NCI-H2081 treated with DMSO at 0.1 percent for 48 hours (cell line): ENCODE results near the gene KLHDC9.
"Not testable (repeated sequence)": the region's sequence is repeated elsewhere in the genome, so short reads cannot be mapped to it uniquely, and the experiment has no call there.

Experiments
- DNase-seq: peaks from one replicate; lab custom pipeline; 2025; lab: John Stamatoyannopoulos, UW

KLHDC9 gene

GRCh38 chr1:161098210-161099068, at the start of gene KLHDC9:
Gene KLHDC9 (plus strand): TSS chr1:161098361. CDS start chr1:161098536, 175 bp downstream.
- DNase-seq: peak; percentile 67

DNA sequence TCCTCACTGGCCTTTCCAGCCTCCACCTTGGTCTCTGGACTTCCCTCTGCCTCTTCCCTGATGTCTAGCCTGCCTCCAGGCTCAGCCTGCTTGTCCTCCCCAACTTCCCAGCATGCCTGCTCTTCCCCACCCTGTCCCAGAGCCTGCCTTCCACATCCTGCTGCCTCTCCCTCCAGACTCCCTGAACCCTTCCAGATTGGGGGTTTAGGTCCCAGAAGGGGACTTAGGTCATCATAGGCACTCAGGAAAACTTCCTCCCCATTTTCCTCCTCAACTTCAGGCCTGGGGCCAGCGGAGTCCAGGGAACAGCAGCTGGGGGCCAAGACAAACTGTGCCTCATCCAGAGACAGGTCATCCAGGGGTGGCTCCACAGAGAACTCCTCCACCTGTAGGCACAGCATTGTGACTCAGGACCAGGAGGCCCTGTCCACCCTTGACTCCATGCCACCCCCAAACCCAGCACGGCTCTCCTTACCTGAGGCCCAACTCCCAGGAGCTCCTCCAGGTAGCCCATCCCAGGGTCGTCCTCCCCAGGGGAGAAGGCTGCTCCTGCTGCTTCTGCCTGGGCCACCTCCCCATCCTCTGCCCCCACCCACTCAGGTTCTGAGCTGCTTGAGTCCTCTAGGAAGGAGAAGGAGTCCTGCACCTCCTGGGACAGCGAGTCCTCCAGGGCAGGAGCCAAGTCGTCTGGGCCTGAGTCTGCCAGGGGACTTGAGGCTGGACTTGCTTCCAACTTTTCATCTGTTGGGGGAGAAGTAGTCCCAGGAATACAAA, 49.0 kb upstream of the KLHDC9 start:
- no peak for DNase-seq

DNA sequence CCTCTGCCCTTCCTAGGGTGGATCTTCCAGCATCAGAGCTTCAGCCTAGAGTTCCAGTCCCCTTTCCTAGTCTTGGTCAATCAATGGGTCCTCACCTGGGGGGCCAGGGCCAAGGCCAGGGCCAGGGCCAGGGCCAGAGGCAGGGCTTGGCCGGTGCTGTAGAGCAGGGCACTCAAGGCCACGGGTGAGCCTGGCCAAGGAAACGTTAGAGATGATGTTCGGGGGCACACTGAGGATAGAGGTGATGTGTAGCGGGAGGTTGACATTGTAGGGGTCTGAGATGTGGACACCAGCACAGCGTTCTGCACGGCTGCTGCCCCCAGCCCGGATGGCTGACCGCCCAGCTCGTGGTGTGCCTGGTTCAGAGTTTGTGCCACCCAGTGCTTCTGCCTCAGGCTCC, 46.9 kb upstream of the KLHDC9 start:
- DNase-seq: no peak

- no peak for DNase-seq
Measured at GRCh38 chr1:161052899-161053298, 45.3 kb upstream of the KLHDC9 start.

DNA sequence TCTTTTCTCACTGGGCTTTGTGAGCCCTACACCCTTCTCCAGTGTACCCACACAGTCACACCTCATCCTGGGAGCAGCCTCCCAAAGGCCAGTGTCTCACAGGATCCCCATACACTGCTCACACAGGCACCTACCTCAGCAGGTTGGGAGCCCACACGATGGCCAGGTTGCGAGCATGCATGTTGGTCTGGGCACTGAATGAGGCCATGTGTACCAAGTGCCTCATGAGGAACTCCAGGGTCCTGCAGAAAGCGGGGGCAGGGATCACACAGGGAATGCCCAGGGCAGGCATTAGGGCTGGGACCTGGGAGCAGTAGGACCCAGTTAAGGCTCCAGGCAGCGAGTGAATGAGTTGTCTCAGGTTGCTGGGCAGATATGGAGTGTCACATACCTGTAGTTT, 43.9 kb upstream of the KLHDC9 start:
- DNase-seq: no peak

- no peak for DNase-seq
Measured at GRCh38 chr1:161054805-161055204, 43.4 kb upstream of the KLHDC9 start.

GRCh38 chr1:161059293-161059692, 38.9 kb upstream of the KLHDC9 start:
- DNase-seq: no peak

DNA sequence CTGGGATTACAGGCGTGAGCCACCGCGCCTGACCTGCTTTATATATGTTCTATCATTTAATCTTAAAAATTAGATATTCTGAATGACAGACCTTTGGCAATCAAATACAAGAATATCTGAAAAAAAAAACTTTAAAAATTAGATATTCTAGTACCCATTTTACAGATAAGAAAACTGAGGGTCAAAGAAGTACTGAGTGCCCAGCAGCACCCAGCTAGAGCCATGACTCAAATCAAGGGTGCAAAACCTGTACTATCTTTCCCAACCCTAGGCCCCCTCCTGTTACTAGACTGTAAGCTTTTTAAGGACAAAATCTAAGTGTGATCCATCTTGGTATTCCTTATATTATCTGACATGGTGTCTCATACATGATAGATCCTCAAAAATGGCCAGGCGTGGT, 36.7 kb upstream of the KLHDC9 start:
- DNase-seq: no peak

DNA sequence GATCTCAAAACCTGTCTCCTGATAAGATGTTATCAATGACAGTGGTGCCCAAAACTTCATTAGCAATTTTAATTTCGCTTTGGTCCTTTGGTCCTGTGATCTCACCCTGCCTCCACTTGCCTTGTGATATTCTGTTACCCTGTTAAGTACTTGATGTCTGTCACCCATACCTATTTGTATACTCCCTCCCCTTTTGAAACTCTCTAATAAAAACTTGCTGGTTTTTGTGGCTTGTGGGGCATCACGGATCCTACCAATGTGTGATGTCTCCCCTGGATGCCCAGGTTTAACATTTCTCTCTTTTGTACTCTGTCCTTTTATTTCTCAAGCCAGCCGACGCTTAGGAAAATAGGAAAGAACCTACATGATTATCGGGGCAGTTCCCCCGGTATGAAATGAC, 34.2 kb upstream of the KLHDC9 start:
- not testable (repeated sequence) for DNase-seq

DNA sequence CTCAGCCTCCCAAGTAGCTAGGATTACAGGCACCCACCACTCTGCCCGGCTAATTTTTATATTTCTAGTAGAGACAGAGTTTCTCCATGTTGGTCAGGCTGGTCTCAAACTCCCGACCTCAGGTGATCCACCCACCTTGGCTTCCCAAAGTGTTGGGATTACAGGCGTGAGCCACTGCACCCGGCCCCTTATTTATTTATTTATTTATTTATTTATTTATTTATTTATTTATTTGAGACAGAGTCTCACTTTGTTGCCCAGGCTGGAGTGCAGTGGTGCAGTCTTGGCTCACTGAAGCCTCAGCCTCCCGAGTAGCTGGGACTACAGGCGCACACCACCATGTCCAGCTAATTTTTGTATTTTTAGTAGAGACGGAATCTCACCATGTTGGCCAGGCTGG, 32.5 kb upstream of the KLHDC9 start:
- DNase-seq: not testable (repeated sequence)

DNA sequence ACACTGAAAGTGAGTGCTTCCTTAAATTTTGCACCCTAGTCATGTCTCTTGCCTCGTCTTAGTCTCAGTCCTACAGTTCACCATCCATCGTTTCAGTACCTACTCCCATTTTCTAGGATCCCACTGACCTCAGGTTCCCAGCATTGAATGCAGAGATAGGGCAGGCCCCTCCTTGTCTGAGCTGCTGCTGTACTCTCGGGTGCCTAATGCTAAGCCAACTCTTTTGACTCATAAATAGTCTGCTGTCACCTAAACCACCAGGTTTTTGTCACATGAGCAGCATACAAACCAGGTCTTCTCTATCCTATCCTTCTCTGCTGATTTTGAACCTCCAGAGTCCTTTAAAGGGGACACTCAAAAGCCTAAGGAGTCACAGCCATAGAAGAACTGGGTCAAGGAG, 31.5 kb upstream of the KLHDC9 start:
- DNase-seq: no peak

GRCh38 chr1:161068306-161069234, 29.6 kb upstream of the KLHDC9 start:
- no peak for DNase-seq

DNA sequence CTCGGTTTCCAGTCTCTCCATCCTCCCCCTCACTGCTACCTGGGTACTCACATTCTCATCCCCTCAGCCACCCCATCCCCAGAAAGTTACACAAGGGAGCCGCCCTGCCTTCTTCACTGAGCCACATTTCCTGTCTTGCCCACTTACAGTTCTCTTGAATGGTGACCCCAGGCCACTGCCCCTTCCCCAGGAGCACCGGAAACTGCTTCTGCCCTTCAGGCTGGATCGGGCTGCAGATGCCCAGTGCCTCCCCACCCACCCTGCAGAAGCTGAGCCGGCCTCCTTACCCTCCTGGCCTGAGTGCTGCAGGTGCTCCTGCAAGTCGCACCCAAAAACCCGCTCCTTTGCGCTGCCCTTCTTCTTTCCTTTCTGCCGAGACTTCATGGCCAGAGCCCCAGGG, 28.9 kb upstream of the KLHDC9 start:
- no peak for DNase-seq

GRCh38 chr1:161069731-161070270, 28.4 kb upstream of the KLHDC9 start, which contains the start of gene ARHGAP30:
Gene ARHGAP30 (minus strand): TSS chr1:161069891. CDS start chr1:161069624, 267 bp downstream.
- no peak for DNase-seq

GRCh38 chr1:161070761-161071160, 27.4 kb upstream of the KLHDC9 start:
- no peak for DNase-seq

GRCh38 chr1:161071886-161072371, 26.2 kb upstream of the KLHDC9 start:
- DNase-seq: no peak

DNA sequence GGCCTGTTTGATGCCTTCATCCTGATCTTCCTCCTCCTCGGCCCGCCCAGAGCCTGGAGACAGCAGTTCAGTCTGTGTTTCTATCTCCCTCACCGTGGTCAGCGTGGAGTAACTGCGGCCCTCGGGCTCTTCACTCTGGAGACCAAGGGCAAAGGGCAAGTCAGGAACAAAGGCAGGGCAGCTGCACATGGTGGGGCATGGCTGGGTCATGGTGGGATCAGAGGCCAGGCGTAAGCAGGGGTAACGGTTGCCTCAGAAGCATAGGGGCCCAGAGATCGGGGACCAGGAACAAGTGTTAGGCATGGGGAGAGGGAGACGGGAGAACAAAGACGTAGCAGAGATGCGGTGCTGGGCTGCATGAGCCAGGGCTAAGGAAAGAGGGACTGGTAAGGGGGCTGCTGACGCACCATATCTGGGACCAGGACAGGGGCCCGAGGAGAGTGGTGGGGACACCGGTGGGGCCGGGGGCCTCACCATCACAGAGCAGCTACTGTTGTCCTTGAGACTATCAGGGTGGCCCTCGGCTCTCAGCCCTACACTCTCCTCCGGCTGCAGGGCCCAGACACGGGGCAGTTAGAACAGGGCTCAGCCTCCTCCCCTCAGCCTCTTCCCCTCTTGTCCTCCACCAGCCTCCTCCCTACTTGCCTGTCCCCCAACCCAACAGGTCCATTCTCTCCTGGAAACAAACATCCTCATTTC, 25.3 kb upstream of the KLHDC9 start:
- no peak for DNase-seq

- no peak for DNase-seq
Measured at GRCh38 chr1:161073474-161074121, 24.6 kb upstream of the KLHDC9 start.

- DNase-seq: no peak
Measured at GRCh38 chr1:161074676-161075368, 23.3 kb upstream of the KLHDC9 start.

- no peak for DNase-seq
Measured at GRCh38 chr1:161076410-161076809, 21.8 kb upstream of the KLHDC9 start.
